Ishikawa (cell line): Measurements from ENCODE around the gene ITCH.

Experiments
- CEBPB ChIP-seq: IDR thresholded peaks from 2 replicates; pipeline ENCODE4 v1.6.1; 2012
- CREB1 ChIP-seq: IDR thresholded peaks from 2 replicates; pipeline ENCODE4 v1.6.1; 2012; ENCODE audit warnings: low read depth
- EGR1 ChIP-seq: IDR thresholded peaks from 2 replicates; pipeline ENCODE4 v1.6.1; 2012
- EP300 ChIP-seq: IDR thresholded peaks from 2 replicates; pipeline ENCODE4 v1.6.1; 2012; ENCODE audit warnings: borderline replicate concordance
- FOXM1 ChIP-seq: IDR thresholded peaks from 2 replicates; pipeline ENCODE4 v1.6.1; 2012; ENCODE audit warnings: low read depth, borderline replicate concordance
- NFIC ChIP-seq: IDR thresholded peaks from 2 replicates; pipeline ENCODE4 v1.6.1; 2012
- RAD21 ChIP-seq: IDR thresholded peaks from 2 replicates; pipeline ENCODE4 v1.6.1; 2012; ENCODE audit warnings: low read depth
- TAF1 ChIP-seq: IDR thresholded peaks from 2 replicates; pipeline ENCODE4 v1.6.1; 2012; ENCODE audit warnings: low read depth, mild to moderate bottlenecking
- TCF12 ChIP-seq: IDR thresholded peaks from 2 replicates; pipeline ENCODE4 v1.6.1; 2012; ENCODE audit warnings: low read depth
- TEAD4 ChIP-seq: IDR thresholded peaks from 2 replicates; pipeline ENCODE4 v1.6.1; 2012
- YY1 ChIP-seq: IDR thresholded peaks from 2 replicates; pipeline ENCODE4 v1.6.1; 2012; ENCODE audit warnings: low read depth
- ZBTB7A ChIP-seq: IDR thresholded peaks from 2 replicates; pipeline ENCODE4 v1.6.1; 2012; ENCODE audit warnings: low read depth
- TF ChIP-seq, protein P1 (sequence below): IDR thresholded peaks from 2 replicates; pipeline ENCODE4 v1.6.1; 2012
- TF ChIP-seq, protein P2 (sequence below): IDR thresholded peaks from 2 replicates; pipeline ENCODE4 v1.6.1; 2012
- TF ChIP-seq, protein P3 (sequence below): IDR thresholded peaks from 2 replicates; pipeline ENCODE4 v1.6.1; 2012; ENCODE audit warnings: low read depth, mild to moderate bottlenecking

Gene ITCH

DNA sequence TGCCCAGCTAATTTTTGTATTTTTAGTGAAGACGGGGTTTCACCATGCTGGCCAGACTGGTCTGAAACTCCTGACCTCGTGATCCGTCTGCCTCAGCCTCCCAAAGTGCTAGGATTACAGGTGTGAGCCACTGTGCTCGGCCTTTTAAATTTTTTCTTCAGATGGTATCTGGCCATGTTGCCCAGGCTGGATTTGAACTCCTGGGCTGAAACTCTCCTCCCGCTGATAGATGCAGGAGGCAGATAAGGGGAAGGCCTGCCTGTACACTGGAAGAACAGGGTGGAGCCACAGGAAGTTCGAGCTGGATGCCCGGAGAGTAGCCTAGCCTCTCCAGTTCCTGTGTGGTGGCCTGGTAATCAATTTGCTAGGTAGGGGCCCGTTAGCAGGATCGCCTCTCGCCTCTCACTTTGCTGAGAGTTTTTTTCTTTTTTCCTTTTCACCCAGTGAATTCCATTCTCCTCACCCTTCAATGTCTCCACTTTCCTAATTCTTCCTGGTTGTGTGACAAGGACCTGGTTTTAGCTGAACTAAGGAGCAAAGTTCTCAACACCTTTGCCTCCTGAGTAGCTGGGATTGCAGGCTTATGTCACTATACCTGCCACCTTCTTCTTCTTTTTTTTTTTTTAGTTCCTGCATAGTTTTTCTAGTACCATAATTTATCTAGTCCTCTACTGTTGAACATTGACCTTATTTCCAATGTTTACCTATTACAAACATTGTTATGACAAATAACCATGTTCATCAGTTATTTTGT lies 19.4 kb upstream of the ITCH start:
- TF ChIP-seq CEBPB (no peak), CREB1 (no peak), TEAD4 (no peak), RAD21 (no peak), ZBTB7A (no peak), TCF12 (no peak), NFIC (no peak), TAF1 (no peak), FOXM1 (no peak), YY1 (no peak), EGR1 (no peak)
- TF ChIP-seq, protein P1, sequence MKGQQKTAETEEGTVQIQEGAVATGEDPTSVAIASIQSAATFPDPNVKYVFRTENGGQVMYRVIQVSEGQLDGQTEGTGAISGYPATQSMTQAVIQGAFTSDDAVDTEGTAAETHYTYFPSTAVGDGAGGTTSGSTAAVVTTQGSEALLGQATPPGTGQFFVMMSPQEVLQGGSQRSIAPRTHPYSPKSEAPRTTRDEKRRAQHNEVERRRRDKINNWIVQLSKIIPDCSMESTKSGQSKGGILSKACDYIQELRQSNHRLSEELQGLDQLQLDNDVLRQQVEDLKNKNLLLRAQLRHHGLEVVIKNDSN, result no peak
- TF ChIP-seq, protein P2, sequence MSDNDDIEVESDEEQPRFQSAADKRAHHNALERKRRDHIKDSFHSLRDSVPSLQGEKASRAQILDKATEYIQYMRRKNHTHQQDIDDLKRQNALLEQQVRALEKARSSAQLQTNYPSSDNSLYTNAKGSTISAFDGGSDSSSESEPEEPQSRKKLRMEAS, result no peak
- TF ChIP-seq, protein P3, sequence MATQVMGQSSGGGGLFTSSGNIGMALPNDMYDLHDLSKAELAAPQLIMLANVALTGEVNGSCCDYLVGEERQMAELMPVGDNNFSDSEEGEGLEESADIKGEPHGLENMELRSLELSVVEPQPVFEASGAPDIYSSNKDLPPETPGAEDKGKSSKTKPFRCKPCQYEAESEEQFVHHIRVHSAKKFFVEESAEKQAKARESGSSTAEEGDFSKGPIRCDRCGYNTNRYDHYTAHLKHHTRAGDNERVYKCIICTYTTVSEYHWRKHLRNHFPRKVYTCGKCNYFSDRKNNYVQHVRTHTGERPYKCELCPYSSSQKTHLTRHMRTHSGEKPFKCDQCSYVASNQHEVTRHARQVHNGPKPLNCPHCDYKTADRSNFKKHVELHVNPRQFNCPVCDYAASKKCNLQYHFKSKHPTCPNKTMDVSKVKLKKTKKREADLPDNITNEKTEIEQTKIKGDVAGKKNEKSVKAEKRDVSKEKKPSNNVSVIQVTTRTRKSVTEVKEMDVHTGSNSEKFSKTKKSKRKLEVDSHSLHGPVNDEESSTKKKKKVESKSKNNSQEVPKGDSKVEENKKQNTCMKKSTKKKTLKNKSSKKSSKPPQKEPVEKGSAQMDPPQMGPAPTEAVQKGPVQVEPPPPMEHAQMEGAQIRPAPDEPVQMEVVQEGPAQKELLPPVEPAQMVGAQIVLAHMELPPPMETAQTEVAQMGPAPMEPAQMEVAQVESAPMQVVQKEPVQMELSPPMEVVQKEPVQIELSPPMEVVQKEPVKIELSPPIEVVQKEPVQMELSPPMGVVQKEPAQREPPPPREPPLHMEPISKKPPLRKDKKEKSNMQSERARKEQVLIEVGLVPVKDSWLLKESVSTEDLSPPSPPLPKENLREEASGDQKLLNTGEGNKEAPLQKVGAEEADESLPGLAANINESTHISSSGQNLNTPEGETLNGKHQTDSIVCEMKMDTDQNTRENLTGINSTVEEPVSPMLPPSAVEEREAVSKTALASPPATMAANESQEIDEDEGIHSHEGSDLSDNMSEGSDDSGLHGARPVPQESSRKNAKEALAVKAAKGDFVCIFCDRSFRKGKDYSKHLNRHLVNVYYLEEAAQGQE, result no peak

DNA sequence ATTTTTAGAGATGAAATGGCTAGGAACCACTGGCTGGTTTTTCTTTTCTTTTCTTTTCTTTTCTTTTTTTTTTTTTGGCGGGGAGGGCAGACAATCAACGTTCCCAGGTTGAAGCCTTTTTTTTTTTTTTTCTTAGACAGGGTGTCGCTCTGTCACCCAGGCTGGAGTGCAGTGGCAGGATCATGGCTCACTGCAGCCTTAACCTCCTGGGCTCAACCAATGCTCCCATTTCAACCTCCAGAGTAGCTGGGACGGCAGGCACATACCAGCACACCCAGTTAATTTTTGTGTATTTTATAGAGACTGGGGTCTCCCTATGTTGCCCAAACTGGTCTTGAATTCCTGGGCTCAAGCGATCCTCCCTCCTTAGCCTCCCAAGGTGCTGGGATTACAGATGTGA lies 18.8 kb upstream of the ITCH start:
- TF ChIP-seq, protein P2, result no peak
- TF ChIP-seq FOXM1 (no peak), ZBTB7A (no peak), NFIC (no peak), TAF1 (no peak), CREB1 (no peak), YY1 (no peak)
- TF ChIP-seq, protein P1, result no peak
- TF ChIP-seq, protein P3, result no peak

DNA sequence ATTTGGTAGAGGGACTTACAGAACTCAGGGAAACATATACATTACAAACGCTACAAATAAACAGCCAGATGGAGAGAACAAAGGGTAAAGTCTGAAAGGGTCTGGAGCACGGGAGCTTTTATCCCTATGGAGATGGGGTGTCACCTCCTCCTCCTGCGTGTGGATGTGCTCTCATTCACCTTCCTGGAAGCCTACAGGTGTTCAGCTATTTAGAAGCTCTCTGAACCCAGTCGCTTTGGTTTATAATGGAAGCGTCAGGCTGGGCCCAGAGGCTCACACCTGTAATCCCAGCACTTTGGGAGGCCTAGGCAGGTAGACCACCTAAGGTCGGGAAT lies 17.7 kb upstream of the ITCH start:
- TF ChIP-seq YY1 (no peak), EGR1 (no peak), CEBPB (no peak), TCF12 (no peak), CREB1 (no peak), TAF1 (no peak), ZBTB7A (no peak), NFIC (no peak), FOXM1 (no peak)
- TF ChIP-seq, protein P2, result no peak
- TF ChIP-seq, protein P1, result no peak

DNA sequence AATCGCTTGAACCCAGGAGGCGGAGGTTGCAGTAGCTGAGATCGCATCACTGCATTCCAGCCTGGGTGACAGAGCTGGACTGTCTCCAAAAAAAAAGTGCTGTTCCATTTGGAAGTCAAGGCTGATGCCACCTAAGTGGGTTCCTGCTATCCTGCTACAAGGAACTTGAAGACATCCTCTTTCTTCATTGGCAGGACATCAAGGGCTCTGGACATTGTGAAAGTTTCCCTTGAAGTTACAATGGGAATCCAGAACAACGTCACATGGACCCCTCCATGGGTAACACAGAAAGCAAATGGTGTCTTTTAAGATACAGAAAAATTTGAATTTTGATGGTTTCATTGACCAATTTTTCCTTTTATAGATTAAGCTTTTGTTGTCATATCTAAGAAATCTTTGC lies 15.5 kb upstream of the ITCH start:
- TF ChIP-seq NFIC, result no peak
- no peak for TF ChIP-seq ZBTB7A
- TF ChIP-seq, protein P3, result no peak
- no peak for TF ChIP-seq EGR1
- TF ChIP-seq YY1, result no peak
- TF ChIP-seq, protein P2, result no peak
- TF ChIP-seq FOXM1, result no peak
- no peak for TF ChIP-seq EP300
- TF ChIP-seq, protein P1, result no peak
- TF ChIP-seq TCF12, result no peak
- TF ChIP-seq TEAD4, result no peak
- TF ChIP-seq TAF1, result no peak
- no peak for TF ChIP-seq CEBPB
- TF ChIP-seq RAD21, result no peak
- no peak for TF ChIP-seq CREB1
